Measurements from ENCODE around the gene TMEM179.

- TF ChIP-seq CTCF (IDR thresholded peaks at IDR 0.05) = no peak
- no peak for TF ChIP-seq POLR2AphosphoS5 (IDR thresholded peaks at IDR 0.05; ENCODE audit: low read depth, low read length)
- TF ChIP-seq REST (IDR thresholded peaks at IDR 0.05; ENCODE audit: insufficient read depth in 1 of 2, low read depth in 2 of 2, low read length in 1 of 2) = no peak
- no peak for TF ChIP-seq TCF7L2 (IDR thresholded peaks at IDR 0.05; ENCODE audit: low read depth, low read length)
Observed at GRCh38 chr14:104652386-104652785, 47.8 kb upstream of the TMEM179 start.
